Heart left ventricle (tissue), 13 donors: ENCODE measurements around the gene ARID3A.

Experiments
- CTCF ChIP-seq, 12 donors: fragments of 200-600 bp; sonication (generic) in 4 of 12; IDR thresholded peaks; one replicate each; pipeline versions ENCODE4 v1.5.0 to v1.8.0; 2018 to 2022; ENCODE audit warnings: antibody characterized with exemption in 12 of 12, mild to moderate bottlenecking in 5 of 12
- POLR2A ChIP-seq, 2 donors: fragments of 450-650 bp; IDR thresholded peaks; one replicate each; pipeline ENCODE4 v1.6.1; 2017; ENCODE audit warnings: antibody characterized with exemption in 2 of 2, mild to moderate bottlenecking in 2 of 2, moderate library complexity in 2 of 2
- donor health status: ischemic (EF 13 %, LVEDD 7.1; RV severe dilation, severe dysfunction).
- donor health status: DM: no; HTN: yes; CAD: no.
- donor health status: DM: no; HTN: no; CAD: no.
- donor health status: ischemic (EF 25% LVEDD 6.9; RV normal size, moderate dysfunction).
- donor health status: ischemic (EF 25% LVEDD 5.7; RV mildly dilated, moderate dysfunction).
- donor health status: ischemic (EF 35%, LVEDD 5.7; RV mildly dilated, moderate dysfunction).
- donor health status: nonischemic (EF 11% LVEDD 7.7; RV severe dilation, severe dysfunction).
- donor health status: DM: yes; HTN: yes; CAD: no.
- donor health status: PGD.
- donor health status: ischemic (EF 29% LVEDD 5.4; RV normal size, mild dysfunction).
- donor health status: nonischemic (EF 23%, LVEDD 6.1; RV moderate dilation, normal function).

GRCh38 chr19:958967-959855 lies 33.4 kb downstream of the ARID3A start:
- TF ChIP-seq CTCF (IDR thresholded peaks at IDR 0.05) (no peak), POLR2A (IDR thresholded peaks at IDR 0.05) (no peak)
